Keratinocyte (primary cell): Measurements from ENCODE around the gene TMEM30A. TPM values are rescaled to one million over a fixed set of nuclear protein-coding genes. Genes with fewer than 3 reads are reported as not detected.

Experiments used
- DNase-seq: peaks from one replicate; pipeline ENCODE4 v3.0.0-alpha.2; 2011; ENCODE audit warnings: low read depth, missing footprints, low spot score
- FAIRE-seq: peaks from 2 replicates; lab custom pipeline; 2011; peaks lifted over from hg19 to GRCh38; lab: Jason Lieb, UNC
- H2AFZ ChIP-seq: 2 replicates; pipeline ENCODE4 v1.6.0; 2012; ENCODE audit warnings: low read length, control low read depth, inconsistent platforms; ENCODE audit not compliant: control insufficient read depth
- H3K27ac ChIP-seq: 2 replicates; pipeline ENCODE4 v1.5.1; 2011; ENCODE audit warnings: low read length; ENCODE audit not compliant: control insufficient read depth, insufficient read depth
- H3K27me3 ChIP-seq: 3 replicates; pipeline ENCODE4 v1.6.0; 2011; ENCODE audit warnings: low read length; ENCODE audit not compliant: control insufficient read depth, insufficient read depth; ENCODE audit errors: extremely low read depth
- H3K36me3 ChIP-seq, 2 experiments: 2 replicates in 1 of 2; 3 replicates in 1 of 2; pipeline ENCODE4 v1.5.1; 2011; ENCODE audit warnings: low read length in 2 of 2, mild to moderate bottlenecking in 1 of 2; ENCODE audit not compliant: control insufficient read depth in 2 of 2, insufficient read depth in 2 of 2; ENCODE audit errors: extremely low read depth in 1 of 2
- H3K4me1 ChIP-seq: 3 replicates; pipeline ENCODE4 v1.5.1; 2011; ENCODE audit warnings: low read length; ENCODE audit not compliant: control insufficient read depth, insufficient read depth; ENCODE audit errors: extremely low read depth
- H3K4me2 ChIP-seq: 3 replicates; pipeline ENCODE4 v1.6.0; 2011; ENCODE audit warnings: low read depth, low read length; ENCODE audit not compliant: control insufficient read depth, insufficient read depth; ENCODE audit errors: extremely low read depth
- H3K4me3 ChIP-seq, 3 experiments: fragments of 200-600 bp in 1 of 3; sonication (generic) in 1 of 3; 2 replicates in 2 of 3; 3 replicates in 1 of 3; pipeline ENCODE4 v1.5.1; 2011 to 2016; ENCODE audit warnings: low read length in 3 of 3, mild to moderate bottlenecking in 3 of 3, control low read depth in 2 of 3, inconsistent platforms in 1 of 3, low read depth in 1 of 3, mixed read lengths in 1 of 3, mixed run types in 1 of 3, moderate library complexity in 1 of 3; ENCODE audit not compliant: control insufficient read depth in 2 of 3, insufficient read depth in 2 of 3; ENCODE audit errors: extremely low read depth in 1 of 3
- H3K79me2 ChIP-seq: 2 replicates; pipeline ENCODE4 v1.6.0; 2012; ENCODE audit warnings: low read length; ENCODE audit not compliant: control insufficient read depth, insufficient read depth
- H3K9ac ChIP-seq: 3 replicates; pipeline ENCODE4 v1.6.0; 2011; ENCODE audit warnings: low read length; ENCODE audit not compliant: control insufficient read depth, insufficient read depth; ENCODE audit errors: extremely low read depth
- H3K9me1 ChIP-seq: 3 replicates; pipeline ENCODE4 v1.6.0; 2011; ENCODE audit warnings: low read length; ENCODE audit not compliant: control insufficient read depth, insufficient read depth; ENCODE audit errors: extremely low read depth
- H3K9me3 ChIP-seq: 2 replicates; pipeline ENCODE4 v1.5.1; 2012; ENCODE audit warnings: low read depth, low read length; ENCODE audit not compliant: control insufficient read depth
- H4K20me1 ChIP-seq: 3 replicates; pipeline ENCODE4 v1.6.0; 2011; ENCODE audit warnings: low read length; ENCODE audit not compliant: control insufficient read depth, insufficient read depth; ENCODE audit errors: extremely low read depth
- CTCF ChIP-seq, 3 experiments: IDR thresholded peaks in 1 of 3; conservative IDR thresholded peaks in 1 of 3; optimal IDR thresholded peaks in 1 of 3; 2 replicates in 2 of 3; 3 replicates in 1 of 3; pipeline versions ENCODE3 to v1.5.1; 2011; ENCODE audit warnings: low read length in 3 of 3, mild to moderate bottlenecking in 3 of 3, moderate library complexity in 2 of 3, control low read depth in 1 of 3, inconsistent platforms in 1 of 3; ENCODE audit not compliant: insufficient read depth in 2 of 3; ENCODE audit errors: extremely low read depth in 1 of 3
- EZH2 ChIP-seq: IDR thresholded peaks from one replicate; pipeline ENCODE4 v1.6.1; 2012; ENCODE audit warnings: inconsistent platforms, mild to moderate bottlenecking, low read length, moderate library complexity
- dilution Hi-C: fragments of 300-500 bp; cut with MboI; formaldehyde crosslinking; loops from one replicate; pipeline ENCODE4 v1.7.0; 2020; ENCODE audit warnings: low sequenced_read_pairs; ENCODE audit not compliant: extremely low pct_ligation_motif_present
- polyA plus RNA-seq, 5 experiments: library from polyadenylated mRNA; depleted of rRNA in 3 of 5; stranded (reverse) in 3 of 5; stranded (forward) in 1 of 5; unstranded in 1 of 5; fragments of >200 nt; gene quantifications; 1 replicate in 1 of 5; 2 replicates in 3 of 5; 3 replicates in 1 of 5; pipeline versions ENCODE4 v1.2.1 to v1.2.3, GENCODE V29; 2011 to 2012; ENCODE audit warnings: missing spikeins in 2 of 5, low read depth in 1 of 5, low replicate concordance in 1 of 5

TMEM30A gene
- polyA plus RNA-seq, 1 donor (not counting 4 experiments of a cell fraction or from before 2014, with no cell fraction given) = 50.2 TPM

- FAIRE-seq (no peak), DNase-seq (no peak)
- dilution Hi-C loops = no loop called here
- H3K27me3 ChIP-seq = peaks cover 9% of the 10 kb centered on the region
- H2AFZ ChIP-seq = no peak overlapping the region
- no peak for TF ChIP-seq CTCF (optimal IDR thresholded peaks at IDR 0.05 in 1 of 3, IDR thresholded peaks at IDR 0.05 in 1 of 3, conservative IDR thresholded peaks at IDR 0.05 in 1 of 3; ENCODE audit: extremely low read depth in 1 of 3, insufficient read depth in 2 of 3, low read length in 3 of 3)
- no peak for TF ChIP-seq EZH2
- H3K4me3 ChIP-seq = no peak overlapping the region
- H3K36me3 ChIP-seq = no peaks in the 10 kb centered on the region
- no peaks in the 10 kb centered on the region for H3K79me2 ChIP-seq
- H3K4me1 ChIP-seq = no peaks in the 10 kb centered on the region
- H3K4me2 ChIP-seq = no peak overlapping the region
- no peak overlapping the region for H3K27ac ChIP-seq
- no peak overlapping the region for H3K9ac ChIP-seq
- no peaks in the 10 kb centered on the region for H4K20me1 ChIP-seq
- H3K9me1 ChIP-seq = no peaks in the 10 kb centered on the region
- no peaks in the 10 kb centered on the region for H3K9me3 ChIP-seq
Measured at GRCh38 chr6:75315978-75316377, 31.4 kb upstream of the TMEM30A start.

- no peak for FAIRE-seq
- DNase-seq = no peak
- Histone ChIP-seq H3K36me3 (no peaks in the 10 kb centered on the region), H3K79me2 (no peaks in the 10 kb centered on the region), H3K9me3 (no peaks in the 10 kb centered on the region), H3K9ac (no peak overlapping the region), H3K4me2 (no peak overlapping the region), H2AFZ (no peak overlapping the region), H3K9me1 (no peaks in the 10 kb centered on the region), H3K4me1 (no peaks in the 10 kb centered on the region), H3K27me3 (peaks cover 2% of the 10 kb centered on the region), H3K4me3 (no peak overlapping the region), H4K20me1 (no peaks in the 10 kb centered on the region), H3K27ac (no peak overlapping the region)
- dilution Hi-C loops = no loop called here
- TF ChIP-seq EZH2 = no peak
- no peak for TF ChIP-seq CTCF (optimal IDR thresholded peaks at IDR 0.05 in 1 of 3, IDR thresholded peaks at IDR 0.05 in 1 of 3, conservative IDR thresholded peaks at IDR 0.05 in 1 of 3; ENCODE audit: extremely low read depth in 1 of 3, insufficient read depth in 2 of 3, low read length in 3 of 3)
Measured at GRCh38 chr6:75308250-75308988, 23.8 kb upstream of the TMEM30A start.
